Smooth muscle cell of the brain vasculature (primary cell): ENCODE data around the gene ZNF525.
"Not testable (repeated sequence)": the region's sequence is repeated elsewhere in the genome, so short reads cannot be mapped to it uniquely, and the experiment has no call there.

ENCODE experiments used
- DNase-seq: peaks from one replicate; pipeline ENCODE4 v3.0.0-alpha.2; 2012; ENCODE audit warnings: low read depth, low spot score

The ZNF525 gene

GRCh38 chr19:53365134-53365898, at the start of gene ZNF525:
ZNF525 (plus strand) TSS chr19:53365705; CDS start chr19:53372282, 6,577 bp downstream.
- DNase-seq: peak; percentile 40

- no peak for DNase-seq
These were observed 36.5 kb upstream of the ZNF525 start for GRCh38 chr19:53328967-53329366.

DNA sequence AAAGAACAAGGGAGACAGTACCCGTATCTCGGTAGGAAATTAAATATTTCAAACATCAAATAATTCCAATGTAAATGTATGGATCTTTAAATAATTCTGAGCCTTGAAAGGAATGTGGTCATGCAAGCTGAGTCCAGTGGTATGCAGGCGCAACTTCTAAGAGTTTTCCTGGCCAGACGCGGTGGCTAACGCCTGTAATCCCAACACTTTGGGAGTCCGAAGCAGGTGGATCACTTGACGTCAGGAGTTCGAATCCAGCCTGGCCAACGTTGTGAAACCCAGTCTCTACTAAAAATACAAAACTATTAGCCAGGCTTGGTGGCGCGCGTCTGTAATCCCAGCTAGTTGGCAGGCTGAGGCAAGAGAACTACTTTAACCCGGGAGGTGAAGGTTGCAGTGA, 33.0 kb upstream of the ZNF525 start:
- DNase-seq: no peak

DNA sequence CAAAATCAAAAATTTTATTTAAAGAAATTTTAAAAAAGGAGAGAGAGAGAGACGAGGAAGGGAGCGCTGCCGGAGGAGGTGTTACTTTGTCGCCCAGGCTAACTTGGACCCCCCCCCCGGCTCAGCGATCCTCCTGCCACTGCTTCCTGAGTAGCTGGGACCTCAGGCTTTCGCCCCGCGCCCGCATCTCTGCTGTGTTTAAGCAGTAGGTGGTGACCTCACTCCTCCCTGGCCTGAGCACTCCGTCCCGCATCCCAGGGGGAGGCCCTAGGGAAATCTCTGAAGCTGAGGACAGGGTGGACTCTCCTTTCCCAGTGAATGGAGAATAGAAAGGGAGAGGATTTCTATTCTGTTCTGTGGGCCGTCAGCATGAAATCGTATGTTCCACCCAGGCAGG, 32.4 kb upstream of the ZNF525 start:
- DNase-seq: no peak

GRCh38 chr19:53333463-53334449, 31.7 kb upstream of the ZNF525 start, which contains the start of gene ZNF845:
ZNF845 (plus strand) TSS chr19:53333749; CDS start chr19:53341308, 7,559 bp downstream.
- peak; percentile 71 for DNase-seq

DNA sequence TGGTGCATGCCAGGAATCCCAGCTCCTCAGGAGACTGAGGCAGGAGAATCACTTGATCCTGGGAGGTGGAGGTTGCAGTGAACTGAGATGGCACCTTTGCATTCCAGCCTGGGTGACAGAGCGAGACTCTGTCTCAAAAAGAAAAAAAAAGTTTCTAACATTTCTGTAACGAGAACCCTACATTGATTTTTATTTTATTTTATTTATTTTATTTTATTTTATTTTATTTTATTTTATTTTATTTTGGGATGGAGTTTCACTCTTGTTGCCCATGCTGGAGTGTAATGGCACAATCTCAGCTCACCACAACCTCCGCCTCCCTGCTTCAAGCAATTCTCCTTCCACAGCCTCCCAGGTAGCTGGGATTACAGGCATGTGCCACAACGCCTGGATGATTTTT, 21.1 kb upstream of the ZNF525 start:
- DNase-seq: not testable (repeated sequence)

DNA sequence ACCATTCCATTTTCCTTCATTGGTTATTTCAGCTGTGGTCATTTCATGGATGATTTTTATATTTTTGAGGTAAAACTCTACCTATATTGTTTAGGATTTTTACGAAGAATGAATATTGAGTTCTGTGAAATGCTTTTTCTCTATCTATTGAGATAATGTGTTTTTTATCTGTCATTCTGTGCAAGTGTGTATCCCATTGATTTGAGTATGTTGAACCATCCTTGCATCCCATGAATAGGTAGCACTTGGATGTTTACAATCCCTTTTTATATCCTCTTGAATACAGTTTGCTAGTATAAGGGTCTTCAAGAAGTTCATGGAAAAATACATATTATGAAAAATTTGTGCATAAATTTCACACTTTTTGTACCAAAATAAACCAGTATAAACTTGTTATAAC, 9.8 kb upstream of the ZNF525 start:
- DNase-seq: no peak

- no peak for DNase-seq
These were observed 7.5 kb upstream of the ZNF525 start for GRCh38 chr19:53357821-53358581.

DNA sequence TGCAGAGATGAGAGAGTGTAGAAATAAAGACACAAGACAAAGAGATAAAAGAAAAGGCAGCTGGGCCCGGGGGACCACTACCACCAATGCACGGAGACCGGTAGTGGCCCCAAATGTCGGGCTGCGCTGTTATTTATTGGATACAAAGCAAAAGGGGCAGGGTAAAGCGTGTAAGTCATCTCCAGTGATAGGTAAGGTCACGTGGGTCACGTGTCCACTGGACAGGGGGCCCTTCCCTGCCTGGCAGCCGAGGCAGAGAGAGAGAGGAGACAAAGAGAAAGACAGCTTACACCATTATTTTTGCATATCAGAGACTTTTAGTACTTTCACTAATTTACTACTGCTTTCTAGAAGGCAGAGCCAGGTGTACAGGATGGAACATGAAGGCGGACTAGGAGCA, 5.4 kb upstream of the ZNF525 start:
- DNase-seq: not testable (repeated sequence)

DNA sequence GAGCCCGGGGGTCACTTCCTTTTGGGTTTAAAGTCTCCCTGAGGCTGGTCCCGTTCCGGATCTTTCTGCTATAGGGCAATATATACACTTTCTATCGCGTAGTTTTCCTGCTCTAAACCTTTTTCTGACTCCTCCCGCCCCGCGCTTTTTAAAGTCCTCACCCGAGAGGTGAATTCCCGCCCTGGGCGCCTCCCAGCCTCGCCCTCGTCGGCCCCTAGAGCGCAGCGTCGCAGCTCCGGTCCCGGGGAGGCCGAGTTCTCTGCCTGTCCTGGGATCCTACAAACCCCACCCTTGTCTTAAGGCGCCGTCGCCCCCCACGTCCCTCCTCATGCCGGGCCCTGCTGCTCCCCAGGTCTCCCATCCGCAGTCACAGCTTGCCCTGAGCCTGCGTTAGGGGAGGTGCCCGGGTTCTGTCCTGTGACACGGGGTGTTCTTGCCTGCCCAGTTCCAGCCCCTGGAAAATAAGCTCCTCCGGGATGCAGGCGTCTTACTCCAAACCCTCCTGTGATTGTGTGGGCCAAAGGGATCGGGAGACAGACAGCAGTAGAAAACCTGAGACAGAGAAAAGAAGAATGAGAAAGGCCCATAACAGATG, 491 bp downstream of the ZNF525 start:
- DNase-seq: no peak

- no peak for DNase-seq
These were observed 6.7 kb downstream of the ZNF525 start for GRCh38 chr19:53372196-53372595.

- DNase-seq: no peak
These were observed 8.8 kb downstream of the ZNF525 start for GRCh38 chr19:53374288-53374687.

- no peak for DNase-seq
These were observed 9.2 kb downstream of the ZNF525 start for GRCh38 chr19:53374743-53375142.

DNA sequence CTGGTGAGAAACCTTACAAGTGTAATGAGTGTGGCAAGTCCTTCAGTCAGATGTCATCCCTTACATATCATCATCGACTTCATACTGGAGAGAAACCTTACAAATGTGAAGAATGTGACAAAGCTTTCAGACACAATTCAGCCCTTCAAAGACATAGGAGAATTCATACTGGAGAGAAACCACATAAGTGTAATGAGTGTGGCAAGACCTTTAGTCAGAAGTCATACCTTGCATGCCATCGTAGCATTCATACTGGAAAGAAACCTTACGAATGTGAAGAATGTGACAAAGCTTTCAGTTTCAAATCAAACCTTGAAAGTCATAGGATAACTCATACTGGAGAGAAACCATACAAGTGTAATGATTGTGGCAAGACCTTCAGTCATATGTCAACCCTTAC, 15.9 kb downstream of the ZNF525 start:
- no peak for DNase-seq

GRCh38 chr19:53388168-53388567, 22.7 kb downstream of the ZNF525 start:
- DNase-seq: no peak

- no peak for DNase-seq
These were observed 23.4 kb downstream of the ZNF525 start for GRCh38 chr19:53388904-53389303.

- no peak for DNase-seq
These were observed 24.1 kb downstream of the ZNF525 start for GRCh38 chr19:53389571-53389970.

DNA sequence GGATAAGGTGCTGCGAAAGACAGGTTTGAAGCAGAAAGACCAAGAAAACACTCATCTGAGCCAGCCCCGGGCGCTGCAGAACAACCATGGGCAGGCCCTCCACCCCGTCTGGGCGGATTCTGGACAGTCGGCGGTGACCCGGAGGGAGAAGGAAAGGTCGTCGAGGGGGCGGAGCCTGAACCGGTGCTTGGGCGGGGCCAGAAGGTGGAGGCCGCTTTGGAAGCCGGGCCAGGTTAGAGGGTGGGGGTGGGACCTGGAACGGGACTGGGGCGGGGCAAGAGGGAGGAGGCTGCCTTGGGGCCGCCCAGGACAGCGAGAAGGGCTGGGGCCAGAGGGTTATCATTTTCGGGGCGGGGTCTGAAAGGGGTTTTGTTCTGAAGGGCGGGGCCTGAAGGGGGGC, 24.5 kb downstream of the ZNF525 start:
- DNase-seq: no peak

- DNase-seq: no peak
These were observed 29.0 kb downstream of the ZNF525 start for GRCh38 chr19:53394522-53394973.

DNA sequence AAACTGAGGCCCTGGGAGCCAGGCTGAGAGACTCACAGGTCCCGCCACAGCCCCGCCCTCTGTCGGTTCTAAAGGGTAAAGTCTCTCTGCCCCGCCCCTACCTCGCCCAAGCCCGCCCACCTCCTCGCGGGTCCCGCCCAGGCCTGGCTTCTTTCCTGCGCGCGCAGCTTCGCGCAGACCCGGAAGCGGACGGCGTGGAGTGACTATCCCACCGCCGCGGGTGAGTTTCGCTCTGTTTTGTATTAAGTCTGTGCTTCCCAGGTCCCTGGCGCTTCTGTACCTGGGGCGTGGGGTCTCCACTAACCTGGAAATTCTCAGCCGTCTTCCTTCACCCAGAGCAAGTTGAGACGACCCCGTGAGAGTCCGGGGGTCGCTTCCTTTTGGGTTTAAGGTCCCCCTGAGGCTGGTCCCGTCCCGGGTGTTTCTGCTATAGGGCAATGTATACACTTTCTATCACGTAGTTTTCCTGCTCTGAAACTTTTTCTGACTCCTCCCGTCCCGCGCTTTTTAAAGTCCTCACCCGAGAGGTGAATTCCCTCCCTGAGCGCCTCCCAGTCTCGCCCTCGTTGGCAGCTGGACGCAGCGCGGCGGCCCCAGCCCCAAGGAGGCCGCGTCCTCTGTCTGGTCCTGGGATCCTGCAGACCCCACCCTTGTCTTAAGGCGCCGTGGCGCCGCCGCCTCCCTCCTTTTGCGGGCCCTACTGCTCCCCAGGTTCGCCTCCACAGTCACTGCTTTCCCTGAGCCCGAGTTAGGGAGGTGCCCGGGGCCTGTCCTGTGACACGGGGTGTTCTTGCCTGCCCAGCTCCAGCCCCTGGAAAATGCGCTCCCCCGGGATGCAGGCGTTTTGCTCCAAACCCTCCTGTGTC, 29.7 kb downstream of the ZNF525 start, which contains the start of gene ZNF765:
ZNF765 (plus strand) TSS at position 176 of the 866 bp plus-strand sequence. CDS start 2,867 bp downstream, outside the sequence.
- peak; percentile 83 for DNase-seq
